GM10847 (cell line): ENCODE data around the gene EIF2AK2.

Experiments
- POLR2A ChIP-seq: IDR thresholded peaks from 2 replicates; pipeline ENCODE4 v1.6.1; 2011; ENCODE audit not compliant: insufficient read length; ENCODE audit errors: extremely low read depth

Gene EIF2AK2

GRCh38 chr2:37143974-37144373 lies 12.8 kb downstream of the EIF2AK2 start:
- TF ChIP-seq POLR2A: no peak

- no peak for TF ChIP-seq POLR2A
Observed at GRCh38 chr2:37142546-37142945, 14.2 kb downstream of the EIF2AK2 start.

GRCh38 chr2:37132914-37133313 lies 23.9 kb downstream of the EIF2AK2 start:
- no peak for TF ChIP-seq POLR2A

DNA sequence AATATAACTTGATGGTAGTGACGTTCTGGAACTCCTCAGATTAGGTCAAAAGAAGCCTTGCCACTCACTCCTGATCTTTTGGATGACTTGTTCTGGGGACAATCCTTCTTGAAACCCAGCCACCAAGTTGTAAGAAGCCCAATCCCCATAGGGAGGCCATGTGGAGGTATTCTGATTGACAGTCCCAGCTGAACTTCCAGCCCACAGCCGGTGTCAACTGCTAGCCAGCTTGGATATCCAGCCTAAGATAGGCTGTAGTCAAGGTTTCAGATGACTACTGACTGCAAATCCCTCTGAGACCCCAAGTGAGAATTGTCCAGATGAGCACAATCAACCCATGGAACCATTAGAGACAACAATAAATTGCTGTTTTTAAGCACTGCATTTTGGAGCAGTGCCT lies 31.4 kb downstream of the EIF2AK2 start:
- TF ChIP-seq POLR2A: no peak

DNA sequence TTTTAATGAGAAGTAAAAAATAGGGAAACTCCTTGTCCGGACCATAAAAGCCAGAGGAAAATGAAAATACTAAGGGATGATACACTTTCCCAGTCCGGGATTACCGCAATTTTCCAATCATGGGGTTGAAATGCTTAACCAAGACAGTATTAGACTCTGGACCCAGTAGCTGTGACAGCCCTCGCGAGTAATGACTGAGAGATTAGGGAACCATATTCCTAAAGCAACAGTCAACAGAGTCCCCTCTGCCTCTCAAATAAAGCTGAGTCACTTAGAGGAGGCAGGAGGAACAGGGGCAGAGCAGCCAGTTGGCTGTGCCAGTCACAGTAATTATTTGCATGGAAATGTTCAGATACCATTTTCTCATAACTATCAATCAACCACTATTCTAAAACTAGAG lies 37.6 kb downstream of the EIF2AK2 start:
- TF ChIP-seq POLR2A: no peak

DNA sequence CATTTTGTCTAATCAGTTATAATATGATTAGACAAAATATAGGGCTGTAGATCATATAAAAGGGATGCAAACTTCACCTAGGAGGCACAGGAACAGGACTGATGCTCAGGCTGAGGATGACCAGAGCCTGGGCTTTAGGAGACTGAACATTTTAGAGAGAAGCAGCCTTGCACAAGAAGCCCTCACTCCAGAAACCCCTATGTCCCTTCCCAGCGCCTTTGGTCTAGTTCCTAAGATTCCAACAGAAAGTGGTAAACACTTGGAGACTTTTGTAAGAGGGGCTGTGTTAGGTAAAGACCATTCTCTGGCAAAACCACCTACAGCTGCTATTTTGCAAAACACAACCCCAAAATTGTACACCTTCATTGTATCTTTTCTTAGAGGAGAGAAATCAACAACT lies 39.2 kb downstream of the EIF2AK2 start:
- TF ChIP-seq POLR2A: no peak

DNA sequence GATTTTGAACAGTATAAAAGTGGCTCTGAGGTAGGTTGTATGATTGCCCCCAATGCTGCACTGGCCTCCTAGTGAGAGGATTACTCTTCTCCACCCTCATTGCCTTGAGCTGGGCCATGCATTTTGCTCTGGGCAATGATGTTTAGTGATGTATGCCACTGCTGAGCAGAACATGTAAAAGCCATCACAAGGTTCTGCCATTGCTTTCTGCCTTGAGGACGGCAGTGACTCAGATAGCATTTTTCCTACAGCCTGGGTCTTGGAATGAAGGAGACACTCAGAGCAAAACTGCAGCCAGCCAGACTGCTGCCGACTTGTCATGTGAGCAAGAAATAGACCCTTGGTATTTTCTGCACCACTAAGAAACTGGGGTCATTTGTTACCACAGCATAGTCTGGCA lies 44.8 kb downstream of the EIF2AK2 start:
- no peak for TF ChIP-seq POLR2A

DNA sequence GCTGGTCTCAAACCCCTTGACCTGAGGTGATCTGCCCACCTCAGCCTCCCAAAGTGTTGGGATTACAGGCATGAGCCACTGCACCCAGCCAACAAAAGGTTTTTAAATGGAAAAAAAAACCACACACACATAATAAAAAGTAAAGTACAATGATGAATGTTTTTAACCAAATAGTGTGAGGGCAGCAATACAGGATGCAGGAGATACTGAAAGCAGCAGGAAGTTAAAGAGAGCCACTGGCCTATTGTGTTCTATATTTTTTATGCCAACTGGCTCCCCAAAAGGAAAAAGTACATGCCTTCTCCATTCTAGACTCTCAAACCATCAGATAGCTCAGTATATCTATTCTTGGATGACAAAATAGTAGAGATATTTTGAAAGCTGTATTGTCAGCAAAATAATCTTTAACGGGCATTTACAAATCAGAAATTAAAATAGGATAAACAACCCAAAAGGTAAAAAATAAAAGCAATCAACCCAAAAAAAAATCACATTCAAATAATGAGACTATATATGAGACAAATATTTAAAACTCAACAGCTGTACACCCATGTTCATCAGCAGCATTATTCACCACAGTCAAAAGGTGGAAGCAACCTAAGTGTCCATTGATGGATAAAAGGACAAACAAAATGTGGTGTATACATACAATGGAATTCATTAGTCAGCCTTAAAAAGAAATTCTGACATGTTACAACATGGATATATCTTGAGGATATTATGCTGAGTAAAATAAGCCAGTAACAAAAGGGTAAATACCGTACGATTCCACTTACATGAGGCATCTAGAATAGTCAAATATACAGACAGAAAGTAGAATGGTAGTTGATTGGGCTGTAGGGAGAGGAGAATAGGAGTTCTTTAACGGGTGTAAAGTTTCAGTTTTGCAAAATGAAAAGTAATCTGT lies 46.2 kb downstream of the EIF2AK2 start:
- TF ChIP-seq POLR2A: no peak

DNA sequence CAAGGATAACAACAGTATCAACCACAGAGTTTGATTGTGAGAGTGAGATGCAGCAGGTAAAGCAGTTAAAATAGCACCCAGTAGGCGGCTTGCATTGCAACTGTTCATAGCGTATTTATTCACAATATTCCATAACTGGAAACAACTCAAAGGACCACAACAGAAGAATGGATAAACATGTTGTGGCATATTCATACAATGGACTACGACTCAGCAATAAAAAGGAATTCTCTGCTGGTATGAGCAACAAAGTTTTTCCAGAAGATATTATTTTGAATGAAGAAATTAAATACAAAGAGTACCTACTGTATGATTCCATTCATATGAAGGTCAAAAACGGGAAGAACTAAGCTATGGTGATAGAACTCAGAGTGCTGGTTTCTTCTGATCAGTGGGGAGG lies 47.3 kb downstream of the EIF2AK2 start:
- TF ChIP-seq POLR2A: no peak

DNA sequence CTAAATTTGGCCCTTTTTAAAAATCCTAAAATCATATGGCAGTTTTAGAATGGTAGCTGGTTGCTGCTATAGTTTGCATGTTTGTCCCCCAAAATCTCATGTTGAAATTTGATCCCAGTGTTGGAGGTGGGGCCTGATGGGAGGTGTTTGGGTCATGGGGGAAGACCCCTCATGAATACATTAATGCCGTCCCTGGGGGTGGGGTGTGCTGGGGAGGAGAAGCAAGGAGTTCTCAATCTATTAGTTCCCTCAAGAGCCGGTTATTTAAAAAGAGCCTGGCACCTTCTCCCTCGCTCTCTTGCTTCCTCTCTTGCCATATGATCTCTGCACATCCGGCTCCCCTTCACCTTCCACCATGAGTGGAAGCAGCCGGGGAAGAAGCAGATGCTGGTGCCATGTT lies 51.6 kb downstream of the EIF2AK2 start:
- no peak for TF ChIP-seq POLR2A

DNA sequence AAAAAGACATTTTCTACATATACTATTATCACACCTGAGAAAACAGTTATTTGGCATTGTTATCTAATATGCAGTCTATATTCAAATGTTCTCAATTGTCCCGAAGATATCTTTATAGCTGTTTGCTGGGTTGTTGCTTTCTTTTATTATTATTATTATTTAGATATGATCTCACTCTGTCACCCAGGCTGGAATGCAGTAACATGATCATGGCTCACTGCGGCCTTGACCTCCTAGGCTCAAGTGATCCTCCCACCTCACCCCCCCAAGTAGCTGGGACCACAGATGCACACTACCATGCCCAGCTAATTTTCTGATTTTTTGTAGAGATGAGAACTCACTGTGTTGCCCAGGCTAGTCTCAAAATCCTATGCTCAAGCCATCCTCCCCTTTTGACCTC lies 52.6 kb downstream of the EIF2AK2 start:
- no peak for TF ChIP-seq POLR2A

DNA sequence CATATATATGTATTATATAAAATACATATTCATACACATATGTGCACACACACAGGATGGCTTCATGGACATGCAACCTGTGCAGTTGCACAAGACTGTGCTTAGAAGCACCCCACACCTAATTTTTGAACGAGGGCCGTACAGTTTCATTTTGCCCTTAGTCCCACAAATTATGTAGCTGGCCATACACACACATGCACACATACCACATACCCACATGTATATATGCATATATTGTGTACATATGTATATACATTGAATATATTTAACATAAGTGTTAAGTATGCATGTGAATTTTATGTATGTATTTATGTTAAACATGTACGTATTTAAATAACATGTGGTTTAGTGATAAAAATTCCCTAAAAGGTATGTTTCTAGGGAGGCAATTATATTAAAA lies 54.2 kb downstream of the EIF2AK2 start:
- no peak for TF ChIP-seq POLR2A

GRCh38 chr2:37100054-37100453 lies 56.7 kb downstream of the EIF2AK2 start:
- TF ChIP-seq POLR2A: no peak

- no peak for TF ChIP-seq POLR2A
Observed at GRCh38 chr2:37098416-37099118, 58.2 kb downstream of the EIF2AK2 start.

GRCh38 chr2:37096568-37096967 lies 60.2 kb downstream of the EIF2AK2 start:
- TF ChIP-seq POLR2A: no peak

GRCh38 chr2:37091873-37092272 lies 64.9 kb downstream of the EIF2AK2 start:
- TF ChIP-seq POLR2A: no peak
